HG03354 (cell line): ENCODE measurements around the gene PPM1H.

ENCODE experiments used
- ATAC-seq: cut with Tn5 transposase; IDR thresholded peaks from one replicate; pipeline ENCODE4 v1.9.1; 2021; ENCODE audit warnings: mild to moderate bottlenecking; ENCODE audit not compliant: unreplicated experiment, poor library complexity, severe bottlenecking

The PPM1H gene

DNA sequence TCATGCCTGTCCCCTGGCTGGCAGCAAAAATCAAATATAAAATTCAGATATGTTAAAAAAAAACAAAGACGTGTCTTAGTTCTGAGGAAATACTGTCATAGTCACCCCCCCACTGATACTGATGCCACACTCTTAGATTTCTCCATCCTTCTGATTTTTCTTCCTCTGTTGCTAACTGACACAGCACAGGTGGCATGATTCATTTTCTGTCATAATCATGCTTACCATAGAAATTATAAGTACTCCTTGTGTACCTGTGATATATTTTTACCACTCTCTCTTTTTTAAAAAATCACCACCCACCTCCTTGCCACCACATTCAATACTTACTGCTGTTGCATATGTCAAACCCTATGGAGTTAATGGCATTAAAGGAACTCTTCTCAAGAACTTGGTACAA, 209.2 kb downstream of the PPM1H start:
- ATAC-seq, result no peak

DNA sequence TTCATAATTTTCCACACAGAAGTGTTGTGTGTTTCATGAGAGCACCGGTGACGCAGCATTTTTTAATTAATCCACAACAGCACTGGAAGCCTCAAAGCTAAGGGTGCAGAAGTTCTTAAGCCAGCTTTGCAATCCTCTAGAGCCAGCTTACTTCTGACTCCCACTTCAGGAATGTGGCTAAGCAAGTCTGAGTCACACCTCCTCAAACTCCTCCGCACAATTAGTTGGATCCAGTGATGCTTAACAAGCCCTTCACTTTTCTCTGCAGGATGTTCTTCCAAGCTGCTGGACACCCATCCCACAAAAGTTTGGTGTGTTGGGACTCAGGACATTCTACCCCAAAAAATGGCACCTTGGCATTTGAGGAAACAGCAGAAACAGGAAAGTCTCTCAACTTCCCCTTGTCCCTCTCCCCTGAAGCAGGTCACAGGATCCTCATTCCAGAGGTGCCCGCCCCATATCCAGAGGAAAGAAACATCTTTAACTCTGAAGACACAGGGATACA, 210.0 kb downstream of the PPM1H start:
- no peak for ATAC-seq

DNA sequence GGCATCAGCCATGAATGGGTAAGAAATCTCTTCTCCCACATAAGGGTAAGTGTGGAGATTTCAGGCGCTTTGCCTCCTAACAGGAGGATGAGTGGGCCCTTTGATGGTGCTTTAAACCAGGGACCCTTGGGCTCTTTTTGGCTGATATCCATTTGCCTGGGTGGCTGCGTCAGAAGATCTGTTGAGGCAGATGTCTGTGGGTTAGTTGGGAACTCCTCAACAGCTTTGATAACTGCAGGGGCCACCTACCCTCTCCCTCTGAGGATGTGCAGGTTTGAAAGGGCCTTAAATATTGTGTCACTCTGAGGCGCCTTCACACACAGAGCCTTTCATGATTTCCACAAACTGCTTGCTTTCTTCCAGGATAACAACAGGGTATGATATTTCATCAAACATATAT, 210.7 kb downstream of the PPM1H start:
- ATAC-seq, result no peak

DNA sequence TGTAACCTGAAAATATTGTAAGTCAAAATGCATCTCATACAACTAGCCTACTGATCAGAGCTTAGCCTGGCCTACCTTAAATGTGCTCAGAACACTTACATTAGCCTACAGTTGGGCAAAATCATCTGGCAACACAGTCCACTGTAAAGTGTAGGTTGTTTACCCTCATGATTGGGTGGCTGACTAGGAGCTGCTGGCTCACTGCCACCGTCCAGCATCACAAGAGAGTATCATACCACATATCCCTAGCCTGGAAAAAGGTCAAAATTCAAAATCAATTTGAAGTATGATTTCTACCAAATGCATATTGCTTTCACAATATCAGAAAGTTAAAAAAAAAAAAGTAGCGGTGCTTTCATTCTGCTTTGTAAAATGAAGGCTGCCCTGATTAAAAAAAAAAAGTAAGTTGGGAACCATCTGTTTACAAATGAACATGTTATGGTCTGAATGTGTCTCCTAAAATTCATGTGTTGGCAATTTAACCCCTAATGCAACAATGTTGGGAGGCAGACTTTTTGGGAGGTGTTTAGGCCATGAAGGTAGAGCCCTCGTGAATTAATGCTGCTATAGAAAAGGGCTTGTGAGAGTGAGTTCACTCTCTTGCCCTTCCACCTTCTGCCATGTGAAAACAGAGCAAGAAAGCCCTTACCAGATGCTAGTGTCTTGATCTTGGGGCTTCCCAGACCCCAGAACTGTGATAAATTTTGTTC, 211.8 kb downstream of the PPM1H start:
- ATAC-seq, result no peak

DNA sequence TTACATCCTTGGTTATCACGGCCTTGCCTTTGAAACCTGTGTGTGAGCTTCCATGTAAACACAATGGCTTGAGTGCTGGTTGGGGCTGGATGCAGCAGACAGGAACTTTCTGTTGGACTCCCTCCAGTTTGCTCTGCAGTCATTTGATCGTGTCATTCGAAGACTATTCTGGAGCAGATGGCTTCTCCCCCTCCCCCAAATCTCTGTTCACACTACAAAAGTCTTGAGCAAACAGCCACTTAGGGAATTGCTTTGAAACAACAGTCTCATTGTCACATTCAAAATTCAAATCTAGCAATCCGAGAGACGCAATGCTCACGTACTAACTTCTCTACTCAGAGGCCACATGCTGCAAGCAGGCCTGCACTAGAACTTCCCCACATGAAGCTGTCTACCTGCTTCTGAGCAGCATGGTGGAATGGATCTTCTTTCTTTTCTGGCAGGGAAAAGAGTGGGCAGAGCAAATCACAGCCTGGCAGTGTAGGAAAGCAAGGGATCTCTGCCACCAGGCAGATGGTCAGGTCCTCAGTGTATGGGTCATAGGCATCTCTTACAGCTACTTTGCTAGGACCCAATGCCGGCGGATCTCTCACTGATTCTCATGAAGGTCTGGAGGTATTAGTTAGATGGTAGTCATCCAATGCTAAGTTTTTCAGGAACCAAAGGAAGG, 214.2 kb downstream of the PPM1H start:
- no peak for ATAC-seq

DNA sequence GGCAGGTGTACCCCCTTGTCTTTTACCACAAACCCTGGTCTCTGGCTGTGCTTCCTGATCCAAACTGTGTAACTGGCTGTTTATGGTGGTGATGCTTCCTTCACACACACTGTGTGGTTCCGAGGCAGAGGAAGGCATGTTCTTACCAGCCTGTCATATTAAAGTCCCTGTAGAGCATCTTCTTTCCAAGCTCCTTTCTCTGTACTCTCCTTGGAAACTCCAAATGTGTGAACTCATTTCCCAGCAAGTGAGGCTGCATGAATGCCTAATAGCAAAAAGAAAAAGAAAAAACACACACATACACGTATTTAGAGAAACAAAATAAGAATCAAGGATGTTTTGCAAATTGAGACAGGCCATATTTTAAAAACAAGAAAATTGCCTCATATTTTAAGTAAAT, 214.9 kb downstream of the PPM1H start:
- no peak for ATAC-seq

DNA sequence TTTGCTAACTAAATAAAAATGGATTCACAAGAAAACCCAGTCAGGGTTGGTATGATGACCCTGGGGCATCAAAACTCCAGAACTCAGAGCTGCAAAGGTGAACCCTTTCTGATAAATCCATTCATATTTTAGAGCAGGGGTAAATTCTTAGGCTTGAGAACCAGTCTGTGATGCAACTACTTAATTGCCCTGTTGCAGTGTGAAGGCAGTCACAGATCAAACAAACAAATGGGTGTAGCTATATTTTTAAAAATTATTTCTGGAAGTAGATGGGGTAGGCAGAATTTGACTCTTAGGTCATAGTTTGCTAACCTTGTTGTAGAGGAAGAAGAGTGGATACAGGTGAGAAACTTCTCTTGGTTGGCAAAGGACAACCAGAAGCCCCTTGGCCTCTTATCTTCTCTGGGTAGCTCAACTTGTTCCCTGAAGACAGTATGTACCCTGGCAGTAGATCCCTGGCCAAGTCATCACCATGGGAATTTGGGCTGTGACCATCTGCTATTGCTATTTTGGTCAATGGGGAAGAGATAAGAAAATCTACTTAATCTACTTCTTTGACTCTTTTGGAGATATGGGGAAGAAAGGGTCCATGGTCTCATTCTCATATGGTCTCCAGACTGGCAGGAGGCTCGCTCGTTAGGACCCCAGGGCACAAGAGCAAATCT, 216.1 kb downstream of the PPM1H start:
- no peak for ATAC-seq

DNA sequence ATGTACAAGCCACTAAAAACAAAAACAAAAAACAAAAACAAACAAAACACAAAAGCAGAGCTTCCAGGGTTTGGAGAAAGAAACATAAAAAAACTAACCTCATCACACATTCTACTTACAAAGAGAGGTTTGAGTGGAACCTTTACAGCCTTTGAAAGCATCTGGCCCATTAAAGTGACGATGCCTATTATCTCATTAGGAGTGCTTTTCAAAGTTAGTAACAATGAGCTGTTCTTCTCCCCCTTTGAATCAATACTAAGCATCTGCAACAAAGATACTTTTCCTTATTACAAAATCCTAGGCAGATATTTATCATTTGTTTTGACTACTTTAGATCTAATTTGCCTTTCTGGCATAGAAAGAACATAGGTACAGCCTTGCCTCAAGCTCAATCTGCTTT, 217.3 kb downstream of the PPM1H start:
- no peak for ATAC-seq

DNA sequence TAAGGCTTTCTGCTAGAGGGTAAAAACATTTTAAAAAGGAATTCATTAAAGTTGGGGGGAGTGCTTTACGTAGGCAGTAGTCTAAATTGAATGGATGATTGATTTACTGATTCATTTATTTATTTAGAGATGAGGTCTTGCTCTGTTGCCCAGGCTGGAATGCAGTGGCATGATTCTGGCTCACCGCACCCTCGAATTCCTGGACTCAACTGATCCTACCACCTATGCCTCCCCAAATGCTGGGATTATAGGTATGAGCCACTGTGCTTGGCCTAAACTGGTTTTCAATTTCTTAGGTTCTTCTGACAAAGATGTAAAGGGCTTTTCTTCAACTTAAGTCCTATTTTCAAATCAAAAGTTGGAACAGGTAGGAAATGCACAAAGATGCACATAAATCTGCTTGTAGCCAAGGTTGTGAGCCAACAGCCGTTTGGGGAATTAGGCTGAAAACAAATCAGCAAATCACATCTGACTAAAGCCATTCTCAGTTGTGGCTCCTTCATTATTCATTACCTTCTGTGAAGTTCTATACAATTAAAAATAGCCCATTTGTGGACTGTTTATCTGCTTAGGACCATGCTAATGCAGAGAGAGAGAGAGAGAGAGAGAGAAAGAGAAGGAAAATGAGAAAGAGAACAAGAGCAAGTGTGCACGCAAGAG, 218.0 kb downstream of the PPM1H start:
- no peak for ATAC-seq

DNA sequence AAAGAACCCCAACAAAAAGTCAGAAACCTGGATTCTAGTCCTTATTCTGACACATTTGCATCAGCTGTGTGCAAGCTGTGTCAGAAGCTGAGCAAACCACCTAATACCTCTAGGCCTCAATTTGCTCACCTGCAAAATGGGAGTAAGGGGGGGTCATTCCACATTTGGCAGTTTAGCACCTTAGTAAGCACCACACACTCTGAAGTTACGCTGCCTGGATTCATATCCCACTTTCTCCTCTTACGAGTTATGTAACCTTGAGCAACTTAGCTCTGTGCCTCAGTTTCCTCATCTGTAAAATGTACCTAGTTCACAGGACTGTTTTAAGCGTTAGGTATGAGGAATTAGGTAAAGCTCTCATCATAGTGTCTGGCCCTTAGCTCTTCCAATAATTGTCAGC, 218.9 kb downstream of the PPM1H start:
- no peak for ATAC-seq

DNA sequence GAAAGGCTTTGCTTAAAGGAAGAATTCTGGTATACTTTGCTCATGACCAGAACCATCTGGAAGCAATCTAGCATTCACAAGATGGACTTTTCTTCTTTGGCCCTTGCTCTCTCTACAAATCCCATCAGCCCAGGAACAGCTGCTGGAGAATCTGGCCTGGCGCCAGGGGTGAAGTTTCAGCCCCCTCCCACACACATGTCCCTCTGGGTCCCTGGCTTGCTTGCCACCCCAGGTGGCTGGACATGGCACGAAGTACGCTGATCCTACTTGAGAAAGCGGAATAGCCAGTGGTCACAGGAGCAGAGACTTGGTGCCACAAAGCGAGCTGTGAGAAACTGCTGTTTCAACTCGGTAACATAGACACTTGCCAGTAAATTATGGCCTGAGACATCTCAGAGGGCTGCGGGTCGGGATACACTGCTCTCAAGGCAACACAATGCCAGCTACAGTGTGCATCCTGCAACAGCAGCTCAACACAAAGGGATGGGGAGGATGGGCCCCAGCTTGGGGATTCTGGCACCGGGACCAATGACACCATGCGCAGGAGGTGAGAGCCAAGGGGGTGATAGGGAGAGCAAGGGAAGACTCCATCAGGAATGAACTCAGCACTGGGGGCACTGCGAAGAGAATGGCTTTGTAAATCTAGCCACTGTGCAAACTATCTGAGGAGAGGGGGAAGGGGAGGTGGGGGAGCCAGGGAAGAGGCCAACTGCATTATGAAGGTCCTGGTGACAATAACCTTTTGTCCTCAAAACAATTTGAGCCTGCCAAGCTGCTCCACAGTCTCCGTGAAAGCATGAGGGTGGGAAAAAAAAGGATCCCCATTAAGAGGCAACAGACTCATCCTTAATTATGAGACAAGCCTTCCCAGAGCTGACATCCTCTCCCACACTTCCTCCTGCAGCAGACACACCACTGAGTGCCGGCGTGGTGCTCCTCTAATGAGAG, 219.9 kb downstream of the PPM1H start:
- no peak for ATAC-seq

DNA sequence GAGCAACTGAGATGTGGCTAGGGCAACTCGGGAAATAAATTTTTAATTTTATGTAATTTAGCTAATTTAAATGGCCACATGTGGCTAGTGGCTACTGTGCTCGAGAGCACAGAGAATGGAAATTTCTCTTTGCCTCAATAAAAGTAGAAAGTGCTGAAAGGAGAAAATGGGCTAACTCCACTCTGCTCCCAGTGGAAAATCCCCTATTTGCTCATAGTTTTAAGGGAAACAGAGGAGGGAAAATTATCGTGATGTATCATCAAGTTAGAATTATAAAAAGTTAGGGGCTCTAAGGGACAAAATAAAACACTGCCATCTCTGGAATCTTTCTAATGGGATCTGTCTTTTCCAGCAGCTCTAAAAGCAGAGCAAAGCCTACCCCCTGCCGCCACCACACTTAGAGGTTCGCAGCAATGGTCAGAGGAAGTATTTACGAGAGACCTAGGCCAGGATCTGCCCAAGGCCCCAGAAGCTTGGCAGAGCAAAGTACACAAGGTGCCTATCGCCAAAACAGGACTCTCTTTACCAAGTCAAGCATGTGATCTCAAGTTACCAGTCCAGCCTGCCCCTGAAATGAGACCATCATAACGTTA, 220.7 kb downstream of the PPM1H start:
- ATAC-seq, result no peak

DNA sequence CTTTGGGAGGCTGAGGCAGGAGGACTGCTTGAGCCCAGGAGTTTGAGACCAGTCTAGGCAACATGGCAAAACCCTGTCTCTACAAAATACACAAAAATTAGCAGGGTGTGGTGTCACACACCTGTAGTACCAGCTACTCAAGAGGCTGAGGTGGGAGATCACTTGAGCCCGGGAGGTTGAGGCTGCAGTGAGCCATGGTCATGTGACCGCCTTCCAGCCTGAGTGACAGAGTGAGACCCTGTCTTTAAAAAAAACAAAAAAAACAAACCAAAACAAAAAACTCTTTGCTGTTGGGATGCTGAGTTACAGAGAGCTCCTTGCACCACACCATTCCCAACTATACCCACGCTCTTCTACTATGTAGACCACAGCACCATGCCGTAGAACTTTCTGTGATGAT, 221.2 kb downstream of the PPM1H start:
- ATAC-seq, result no peak

DNA sequence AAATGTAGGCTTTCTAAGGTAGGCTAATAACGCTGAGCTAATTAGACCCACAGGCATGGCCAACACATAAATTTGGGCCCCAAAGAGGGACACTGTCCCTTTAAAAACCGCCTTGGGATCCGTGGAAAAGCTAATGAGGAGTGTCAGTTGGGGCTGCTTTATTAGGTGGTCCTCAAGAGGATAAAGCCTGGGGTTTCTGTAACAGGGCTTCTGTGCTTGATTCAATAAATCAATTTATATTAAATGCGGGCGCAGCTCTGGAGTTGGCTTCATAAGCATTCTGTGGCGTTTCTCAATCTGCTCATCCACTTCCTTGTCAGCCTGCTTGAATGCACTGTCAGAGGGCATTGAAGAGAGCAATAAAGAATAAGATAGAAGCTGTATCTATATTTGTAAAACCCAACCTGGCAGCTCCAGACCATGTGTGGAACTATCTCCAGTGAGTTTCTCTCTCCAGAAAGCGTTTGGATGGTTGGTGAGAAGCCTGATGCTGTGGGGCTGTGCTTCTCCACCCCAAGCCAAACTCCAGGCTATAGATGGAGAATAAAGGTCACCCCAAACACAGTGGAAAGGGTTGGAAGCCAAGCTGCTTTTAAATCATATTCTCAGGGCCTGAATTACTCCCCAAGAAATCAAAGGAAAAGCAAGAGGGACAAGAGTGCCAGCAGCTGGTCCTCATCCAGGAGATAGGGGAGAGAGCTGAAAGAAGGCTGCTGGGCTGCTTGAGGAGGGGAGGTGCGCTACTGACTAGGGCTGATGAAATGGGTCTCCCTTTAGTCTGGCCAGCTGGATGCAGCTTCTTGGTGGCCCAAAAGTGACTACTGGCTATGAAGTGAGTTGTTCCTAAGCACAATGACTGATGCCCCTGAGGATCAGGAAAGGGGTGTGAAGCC, 222.0 kb downstream of the PPM1H start:
- ATAC-seq, result no peak

DNA sequence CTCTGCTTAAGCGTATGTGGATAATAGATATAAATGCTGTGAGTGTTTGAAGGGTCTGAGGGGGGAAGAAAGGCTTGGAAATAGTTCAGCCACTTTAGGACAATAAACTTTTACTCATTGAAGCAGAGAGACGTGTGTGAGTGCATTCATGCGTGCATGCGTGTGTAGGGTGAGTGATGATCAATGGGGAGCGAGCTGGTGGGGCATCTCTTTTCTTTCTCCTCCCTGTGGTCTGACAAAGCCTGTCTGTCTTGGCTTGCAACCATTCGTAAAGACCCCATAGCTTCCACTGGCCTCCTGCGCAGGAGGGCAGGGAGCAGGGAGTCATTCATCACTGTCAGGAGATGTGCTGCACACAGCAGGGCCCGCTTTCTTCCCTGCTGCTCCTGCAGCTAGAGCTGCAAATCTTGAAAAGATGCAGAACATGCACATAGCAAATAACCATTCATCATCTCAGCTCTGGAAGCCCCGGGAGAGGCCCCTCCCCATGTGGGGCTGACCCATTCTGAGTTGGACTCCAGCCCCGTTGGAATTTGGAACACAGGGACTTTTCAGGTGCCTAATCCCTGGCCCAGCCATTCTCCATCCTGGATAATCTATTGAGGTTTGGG, 223.2 kb downstream of the PPM1H start:
- no peak for ATAC-seq

DNA sequence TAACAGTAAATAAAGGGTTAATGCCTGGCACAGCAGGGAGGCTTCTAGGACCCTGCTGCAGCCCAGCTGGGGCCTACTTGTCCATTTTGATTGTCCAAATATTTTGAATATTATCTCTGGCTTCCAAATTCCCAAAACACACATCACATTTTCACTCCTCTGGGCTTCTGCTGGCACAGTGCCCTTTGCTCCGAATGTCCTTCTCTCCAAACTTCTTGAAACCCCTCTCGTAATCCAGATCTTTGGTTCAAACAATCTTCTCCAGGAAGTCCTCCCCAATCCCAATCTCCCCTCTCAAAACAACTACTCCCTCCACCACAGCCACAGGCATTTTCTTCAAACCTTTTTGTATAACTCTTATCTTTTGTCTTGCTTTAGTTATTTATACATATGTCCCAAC, 225.6 kb downstream of the PPM1H start:
- no peak for ATAC-seq

DNA sequence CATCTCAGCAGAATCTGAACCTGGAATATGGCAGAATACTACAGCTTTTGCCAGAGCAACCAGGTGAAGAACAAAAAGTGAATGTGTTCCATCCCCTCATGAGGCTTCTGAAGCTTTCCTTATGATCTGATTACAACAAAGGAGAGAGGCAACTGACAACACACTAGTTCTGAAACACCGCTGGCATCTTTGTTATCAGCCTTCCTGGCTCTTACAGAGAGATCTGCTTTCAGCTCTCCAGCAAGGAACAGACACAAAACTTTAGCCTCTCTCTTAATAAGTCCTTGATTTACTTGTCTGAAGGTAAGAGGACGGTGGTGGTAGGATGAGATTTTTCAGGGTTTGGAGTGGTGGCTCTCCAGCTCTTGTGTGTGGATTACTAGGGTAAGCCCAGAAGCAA, 227.0 kb downstream of the PPM1H start:
- no peak for ATAC-seq

DNA sequence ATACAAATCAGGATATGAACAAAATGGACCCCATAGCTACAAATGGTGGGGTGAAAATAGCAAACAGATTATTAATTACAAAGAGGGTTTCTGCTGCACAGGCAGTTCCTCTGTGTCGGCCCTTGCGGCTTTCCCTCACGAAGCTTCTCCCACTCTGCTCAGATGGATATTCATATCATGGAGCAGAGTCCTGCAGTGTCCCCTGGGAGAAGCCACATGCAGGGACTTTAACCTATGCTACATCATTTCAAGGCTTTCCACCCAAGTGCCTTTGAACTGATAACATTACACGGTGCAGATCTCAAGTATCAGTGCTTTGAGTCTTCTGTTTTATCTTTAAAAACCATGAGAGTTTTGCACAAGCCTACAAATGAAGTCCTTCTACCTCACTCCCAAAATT, 229.1 kb downstream of the PPM1H start:
- no peak for ATAC-seq
